Ovary (tissue), 3 donors: ENCODE results near the gene EVI5.

Source experiments
- EP300 ChIP-seq: sonication (generic); formaldehyde crosslinking; IDR thresholded peaks from one replicate; pipeline ENCODE4 v1.6.1; 2017; ENCODE audit warnings: antibody characterized with exemption
- POLR2A ChIP-seq: fragments of 450-650 bp; IDR thresholded peaks from one replicate; pipeline ENCODE4 v1.6.1; 2017; ENCODE audit warnings: antibody characterized with exemption, mild to moderate bottlenecking, moderate library complexity
- TF ChIP-seq, protein P1 (sequence below), 3 donors: fragments of 450-650 bp in 2 of 3; fragments of 200-600 bp in 1 of 3; IDR thresholded peaks; one replicate each; pipeline versions ENCODE4 v1.5.1 to v1.8.0; 2016 to 2022; ENCODE audit warnings: antibody characterized with exemption in 3 of 3, mild to moderate bottlenecking in 1 of 3
- donor health status: DM: no; HTN: no; CAD: no.

DNA sequence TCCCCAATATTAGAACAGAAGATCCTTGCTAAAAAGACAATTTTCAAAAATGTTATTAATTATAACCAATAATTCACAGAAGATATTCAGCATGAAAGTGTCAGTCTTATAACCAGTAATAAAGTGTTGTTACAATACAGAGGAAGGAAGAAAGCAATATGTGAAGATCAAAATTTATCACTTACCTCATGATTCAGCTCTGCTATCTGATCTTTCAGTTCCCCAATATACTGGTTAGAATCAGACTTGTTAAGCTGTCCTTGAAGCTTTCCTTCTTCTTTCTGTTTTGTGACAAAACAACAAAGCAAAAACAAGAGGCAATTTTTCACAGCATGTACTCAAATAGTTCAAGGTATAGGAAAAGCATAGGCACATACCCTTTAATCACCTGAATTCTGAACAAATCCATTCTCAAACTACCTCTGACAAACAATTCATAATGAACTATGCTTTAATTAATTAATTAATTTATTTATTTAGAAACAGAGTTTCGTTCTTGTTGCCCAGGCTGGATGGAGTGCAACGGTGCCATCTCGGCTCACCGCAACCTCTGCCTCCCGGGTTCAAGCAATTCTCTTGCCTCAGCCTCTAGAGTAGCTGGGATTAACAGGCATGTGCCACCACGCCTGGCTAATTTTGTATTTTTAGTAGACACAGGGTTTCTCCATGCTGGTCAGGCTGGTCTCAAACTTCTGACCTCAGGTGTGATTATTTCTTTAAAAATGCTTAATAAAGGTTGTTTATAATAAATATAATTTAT lies 221.3 kb downstream of the EVI5 start:
- TF ChIP-seq, protein P1, sequence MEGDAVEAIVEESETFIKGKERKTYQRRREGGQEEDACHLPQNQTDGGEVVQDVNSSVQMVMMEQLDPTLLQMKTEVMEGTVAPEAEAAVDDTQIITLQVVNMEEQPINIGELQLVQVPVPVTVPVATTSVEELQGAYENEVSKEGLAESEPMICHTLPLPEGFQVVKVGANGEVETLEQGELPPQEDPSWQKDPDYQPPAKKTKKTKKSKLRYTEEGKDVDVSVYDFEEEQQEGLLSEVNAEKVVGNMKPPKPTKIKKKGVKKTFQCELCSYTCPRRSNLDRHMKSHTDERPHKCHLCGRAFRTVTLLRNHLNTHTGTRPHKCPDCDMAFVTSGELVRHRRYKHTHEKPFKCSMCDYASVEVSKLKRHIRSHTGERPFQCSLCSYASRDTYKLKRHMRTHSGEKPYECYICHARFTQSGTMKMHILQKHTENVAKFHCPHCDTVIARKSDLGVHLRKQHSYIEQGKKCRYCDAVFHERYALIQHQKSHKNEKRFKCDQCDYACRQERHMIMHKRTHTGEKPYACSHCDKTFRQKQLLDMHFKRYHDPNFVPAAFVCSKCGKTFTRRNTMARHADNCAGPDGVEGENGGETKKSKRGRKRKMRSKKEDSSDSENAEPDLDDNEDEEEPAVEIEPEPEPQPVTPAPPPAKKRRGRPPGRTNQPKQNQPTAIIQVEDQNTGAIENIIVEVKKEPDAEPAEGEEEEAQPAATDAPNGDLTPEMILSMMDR (IDR thresholded peaks at IDR 0.05), result no peak
- TF ChIP-seq POLR2A (no peak), EP300 (no peak)
